NOMO-1 (cell line): ENCODE results near the gene TBXAS1.

Experiments used
- DNase-seq, 2 experiments: peaks; one replicate each; lab custom pipeline; 2025; ENCODE audit not compliant: unreplicated experiment in 2 of 2; lab: John Stamatoyannopoulos, UW

Gene TBXAS1

GRCh38 chr7:140039896-140040295 lies 210.8 kb downstream of the TBXAS1 start:
- no peak for DNase-seq

- DNase-seq = peak in 1 of 2 experiments; percentile 7
Measured at GRCh38 chr7:140041659-140042385, 212.8 kb downstream of the TBXAS1 start.

GRCh38 chr7:140042386-140042670 lies 213.3 kb downstream of the TBXAS1 start:
- DNase-seq = no peak

- no peak for DNase-seq
Measured at GRCh38 chr7:140044251-140044650, 215.2 kb downstream of the TBXAS1 start.

- no peak for DNase-seq
Measured at GRCh38 chr7:140045697-140046096, 216.6 kb downstream of the TBXAS1 start.

GRCh38 chr7:140047197-140047596 lies 218.1 kb downstream of the TBXAS1 start:
- DNase-seq = no peak

GRCh38 chr7:140048138-140048537 lies 219.1 kb downstream of the TBXAS1 start:
- no peak for DNase-seq

GRCh38 chr7:140048989-140049338 lies 219.9 kb downstream of the TBXAS1 start:
- no peak for DNase-seq

- DNase-seq = no peak
Measured at GRCh38 chr7:140049339-140050024, 220.4 kb downstream of the TBXAS1 start.

- no peak for DNase-seq
Measured at GRCh38 chr7:140050100-140050499, 221.0 kb downstream of the TBXAS1 start.

GRCh38 chr7:140051820-140052219 lies 222.8 kb downstream of the TBXAS1 start:
- DNase-seq = no peak

GRCh38 chr7:140053812-140054539 lies 224.9 kb downstream of the TBXAS1 start:
- no peak for DNase-seq

GRCh38 chr7:140054751-140055150 lies 225.7 kb downstream of the TBXAS1 start:
- no peak for DNase-seq

GRCh38 chr7:140055833-140056232 lies 226.8 kb downstream of the TBXAS1 start:
- DNase-seq = no peak

GRCh38 chr7:140056431-140057142 lies 227.5 kb downstream of the TBXAS1 start:
- no peak for DNase-seq

- DNase-seq = no peak
Measured at GRCh38 chr7:140057143-140057535, 228.1 kb downstream of the TBXAS1 start.

- DNase-seq = no peak
Measured at GRCh38 chr7:140058517-140058916, 229.5 kb downstream of the TBXAS1 start.

- DNase-seq = no peak
Measured at GRCh38 chr7:140059273-140060242, 230.5 kb downstream of the TBXAS1 start.

- no peak for DNase-seq
Measured at GRCh38 chr7:140060243-140060630, 231.2 kb downstream of the TBXAS1 start.
